Measurements from ENCODE around the gene RBM17. TPM values are rescaled to one million over a fixed set of nuclear protein-coding genes. Genes with fewer than 3 reads are reported as not detected.

RBM17 gene
- total and polyA plus RNA-seq, 10 of the 15 experiments (the other 5 are each of a cell fraction or from before 2014, with no cell fraction given): 28.4 to 181 (median 83.9) TPM

- Histone ChIP-seq H3K4me2 (ENCODE audit: control insufficient read depth, insufficient read depth) (peak overlapping the region; percentile 65), H3K36me3 (ENCODE audit: control insufficient read depth in 2 of 2, insufficient read depth in 2 of 2, low read length in 1 of 2) (no peaks in the 10 kb centered on the region), H3K27ac (ENCODE audit: control insufficient read depth, insufficient read depth) (peak overlapping the region; percentile 71), H4K20me1 (ENCODE audit: control insufficient read depth, insufficient read depth) (no peaks in the 10 kb centered on the region), H3K79me2 (ENCODE audit: control insufficient read depth, insufficient read depth, low read length) (no peaks in the 10 kb centered on the region), H3K9me3 (replicated peaks; ENCODE audit: control insufficient read depth, insufficient read depth, low read length) (no peaks in the 10 kb centered on the region), H3K9ac (ENCODE audit: control insufficient read depth, insufficient read depth, low read length) (peak overlapping the region; percentile 53), H3K4me3 (peak overlapping the region; percentile 56), H3K4me1 (ENCODE audit: control insufficient read depth, insufficient read depth, low read length) (peaks cover 30% of the 10 kb centered on the region), H2AFZ (ENCODE audit: control insufficient read depth, low read depth, low read length) (peak overlapping the region; percentile 72), H3K27me3 (replicated peaks in 1 of 2; ENCODE audit: control insufficient read depth in 2 of 2, insufficient read depth in 2 of 2, low read length in 1 of 2) (no peaks in the 10 kb centered on the region; a peak in 2 of 4 replicates)
- ChIA-PET RAD21 (ENCODE audit: unreplicated experiment) (interaction anchor here (0.7 to 1.9 kb wide), 8 partner anchors 10 to 96 kb away, joined by 3 to 7 read pairs (median 4); partner anchors contain the start of gene IL2RA), CTCF (interaction anchor here (0.7 to 4.5 kb wide), 11 partner anchors 9 to 607 kb away, joined by 3 to 53 read pairs (median 5); no protein-coding TSS in a partner anchor), SMC1A (ENCODE audit: uncharacterized antibody, unreplicated experiment) (interaction anchor here (0.6 to 6.9 kb wide), 11 partner anchors 9 to 232 kb away, joined by 3 to 66 read pairs (median 6); partner anchors contain the start of gene IL2RA), POLR2A (interaction anchor here (1.4 kb wide), 1 partner anchor 9 kb away, joined by 11 read pairs; no protein-coding TSS in a partner anchor)
- FAIRE-seq (peak; percentile 78), DNase-seq (ENCODE audit: low read depth, low spot score) (no peak), ATAC-seq (peak; percentile 77)
- under 1% methylated on average over 13 of the region's 13 CpGs for WGBS (ENCODE audit: insufficient coverage, insufficient replicate concordance, low lambda C conversion rate, missing lambda C conversion rate)
- intact Hi-C loops (cut with micrococcal nuclease; ENCODE audit: unreplicated experiment) (no loop called here), in situ Hi-C loops (cut with MboI) (no loop called here)
- no TSS peak for BruUV-seq (replicated peaks)
- TF ChIP-seq EED (IDR thresholded peaks at IDR 0.05; ENCODE audit: low read depth) (peak; percentile 29; the same call in 1 of the 2 replicates), BCL11A (IDR thresholded peaks at IDR 0.05; ENCODE audit: low read depth, low read length) (0 out of 2 replicates have a peak, but pooled peaks have one; percentile 2), ATF7 (IDR thresholded peaks at IDR 0.05; ENCODE audit: low read depth) (peak; percentile 30; the same call in 1 of the 2 replicates), FOXM1 (IDR thresholded peaks at IDR 0.05; ENCODE audit: low read depth, low read length) (peak; percentile 49), CHD4 (IDR thresholded peaks at IDR 0.05) (no peak), TCF12 (IDR thresholded peaks at IDR 0.05; ENCODE audit: low read depth, low read length) (peak; percentile 78), POU2F2 (IDR thresholded peaks at IDR 0.05; ENCODE audit: borderline replicate concordance, low read depth, low read length) (no peak), MTA2 (IDR thresholded peaks at IDR 0.05; ENCODE audit: low read depth) (peak; percentile 38; the same call in 1 of the 2 replicates), EP300 (IDR thresholded peaks at IDR 0.05; ENCODE audit: borderline replicate concordance in 1 of 2, control insufficient read depth in 1 of 2, low read depth in 2 of 2, low read length in 2 of 2) (peak in 1 of 2 experiments; percentile 10; a peak in 1 of 4 replicates), SMC3 (IDR thresholded peaks at IDR 0.05; ENCODE audit: borderline replicate concordance, low read length) (no peak), PAX5 (IDR thresholded peaks at IDR 0.05; ENCODE audit: borderline replicate concordance, low read depth, low read length) (peak; percentile 24; the same call in 1 of the 2 replicates), MAX (IDR thresholded peaks at IDR 0.05; ENCODE audit: low read depth, low read length) (no peak), FOS (IDR thresholded peaks at IDR 0.05; ENCODE audit: borderline replicate concordance, extremely low read depth, insufficient read length) (no peak), KDM1A (IDR thresholded peaks at IDR 0.05; ENCODE audit: borderline replicate concordance) (no peak), PML (IDR thresholded peaks at IDR 0.05; ENCODE audit: low read length) (0 out of 2 replicates have a peak, but pooled peaks have one; percentile 35), IKZF2 (IDR thresholded peaks at IDR 0.05) (peak in 1 of 2 experiments; percentile 34; a peak in 2 of 4 replicates), ZNF217 (IDR thresholded peaks at IDR 0.05) (no peak), CHD2 (IDR thresholded peaks at IDR 0.05; ENCODE audit: borderline replicate concordance, low read depth, low read length) (0 out of 2 replicates have a peak, but pooled peaks have one; percentile 36), CREB1 (IDR thresholded peaks at IDR 0.05; ENCODE audit: low read depth) (peak; percentile 30), SP1 (IDR thresholded peaks at IDR 0.05; ENCODE audit: low read depth, low read length) (peak; percentile 52), RELA (IDR thresholded peaks at IDR 0.05; ENCODE audit: borderline replicate concordance, partially characterized antibody) (no peak), RUNX3 (IDR thresholded peaks at IDR 0.05; ENCODE audit: low read length) (peak; percentile 25), JUNB (IDR thresholded peaks at IDR 0.05) (peak; percentile 64)
- TF ChIP-seq, protein P1, sequence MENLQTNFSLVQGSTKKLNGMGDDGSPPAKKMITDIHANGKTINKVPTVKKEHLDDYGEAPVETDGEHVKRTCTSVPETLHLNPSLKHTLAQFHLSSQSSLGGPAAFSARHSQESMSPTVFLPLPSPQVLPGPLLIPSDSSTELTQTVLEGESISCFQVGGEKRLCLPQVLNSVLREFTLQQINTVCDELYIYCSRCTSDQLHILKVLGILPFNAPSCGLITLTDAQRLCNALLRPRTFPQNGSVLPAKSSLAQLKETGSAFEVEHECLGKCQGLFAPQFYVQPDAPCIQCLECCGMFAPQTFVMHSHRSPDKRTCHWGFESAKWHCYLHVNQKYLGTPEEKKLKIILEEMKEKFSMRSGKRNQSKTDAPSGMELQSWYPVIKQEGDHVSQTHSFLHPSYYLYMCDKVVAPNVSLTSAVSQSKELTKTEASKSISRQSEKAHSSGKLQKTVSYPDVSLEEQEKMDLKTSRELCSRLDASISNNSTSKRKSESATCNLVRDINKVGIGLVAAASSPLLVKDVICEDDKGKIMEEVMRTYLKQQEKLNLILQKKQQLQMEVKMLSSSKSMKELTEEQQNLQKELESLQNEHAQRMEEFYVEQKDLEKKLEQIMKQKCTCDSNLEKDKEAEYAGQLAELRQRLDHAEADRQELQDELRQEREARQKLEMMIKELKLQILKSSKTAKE (IDR thresholded peaks at IDR 0.05; ENCODE audit: low read depth, poor library complexity, severe bottlenecking): peak; percentile 56
Measured at GRCh38 chr10:6072215-6072934, 16.5 kb upstream of the RBM17 start.
